Activated CD4-positive, alpha-beta T cell treated with anti-CD3 and anti-CD28 coated beads, Interleukin-2, Interleukin-6, amounts not matched to agents 100 ng/mL and 50 ng/mL, durations not matched to agents 16 hours and 8 hours (primary cell): ENCODE data around the gene NDUFAF3.

Source experiments
- DNase-seq: peaks from one replicate; pipeline ENCODE4 v3.0.0-alpha.2; 2020

Gene NDUFAF3

GRCh38 chr3:49020330-49021212, 1.4 kb upstream of the NDUFAF3 start:
- DNase-seq = peak; percentile 63

- DNase-seq = peak; percentile 100
These were observed 608 bp upstream of the NDUFAF3 start for GRCh38 chr3:49021213-49021812.

- DNase-seq = peak; percentile 44
These were observed 809 bp downstream of the NDUFAF3 start for GRCh38 chr3:49022688-49023171.

DNA sequence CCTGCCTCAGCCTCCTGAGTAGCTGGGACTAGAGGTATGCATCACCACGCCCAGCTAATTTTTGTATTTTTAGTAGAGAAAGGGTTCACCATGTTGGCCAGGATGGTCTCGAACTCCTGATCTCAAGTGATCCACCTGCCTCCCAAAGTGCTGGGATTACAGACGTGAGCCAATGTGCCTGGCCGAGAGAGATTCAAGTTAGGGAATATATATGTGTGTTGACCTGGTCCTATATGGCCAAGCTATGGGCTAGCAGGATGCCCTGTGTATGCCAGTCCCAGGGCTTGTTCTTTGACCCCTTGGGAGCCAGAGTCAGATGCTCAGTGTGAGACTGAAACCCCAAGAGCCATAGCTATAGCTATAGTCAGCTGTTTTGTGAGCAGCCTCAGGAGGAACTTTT, 1.9 kb downstream of the NDUFAF3 start:
- DNase-seq = no peak

DNA sequence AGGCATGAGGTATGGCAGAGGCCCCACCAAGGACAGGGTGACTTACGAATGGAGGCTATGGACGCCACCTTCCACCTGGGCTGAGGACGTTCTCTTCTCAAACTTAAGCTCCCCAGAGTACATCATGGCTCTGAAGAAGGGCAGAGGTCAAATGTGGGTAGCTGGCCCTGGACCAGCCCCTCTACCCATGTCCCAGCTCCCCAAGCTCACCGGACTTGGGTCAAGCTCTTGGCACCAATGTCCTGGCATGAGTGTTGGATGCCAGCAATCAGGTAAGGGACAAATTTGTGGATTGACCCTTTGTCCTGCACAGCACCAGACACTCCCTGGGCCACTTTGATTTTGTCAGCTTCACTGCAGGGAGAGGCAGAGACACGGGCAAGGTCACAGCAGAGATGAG, 2.5 kb downstream of the NDUFAF3 start:
- no peak for DNase-seq

DNA sequence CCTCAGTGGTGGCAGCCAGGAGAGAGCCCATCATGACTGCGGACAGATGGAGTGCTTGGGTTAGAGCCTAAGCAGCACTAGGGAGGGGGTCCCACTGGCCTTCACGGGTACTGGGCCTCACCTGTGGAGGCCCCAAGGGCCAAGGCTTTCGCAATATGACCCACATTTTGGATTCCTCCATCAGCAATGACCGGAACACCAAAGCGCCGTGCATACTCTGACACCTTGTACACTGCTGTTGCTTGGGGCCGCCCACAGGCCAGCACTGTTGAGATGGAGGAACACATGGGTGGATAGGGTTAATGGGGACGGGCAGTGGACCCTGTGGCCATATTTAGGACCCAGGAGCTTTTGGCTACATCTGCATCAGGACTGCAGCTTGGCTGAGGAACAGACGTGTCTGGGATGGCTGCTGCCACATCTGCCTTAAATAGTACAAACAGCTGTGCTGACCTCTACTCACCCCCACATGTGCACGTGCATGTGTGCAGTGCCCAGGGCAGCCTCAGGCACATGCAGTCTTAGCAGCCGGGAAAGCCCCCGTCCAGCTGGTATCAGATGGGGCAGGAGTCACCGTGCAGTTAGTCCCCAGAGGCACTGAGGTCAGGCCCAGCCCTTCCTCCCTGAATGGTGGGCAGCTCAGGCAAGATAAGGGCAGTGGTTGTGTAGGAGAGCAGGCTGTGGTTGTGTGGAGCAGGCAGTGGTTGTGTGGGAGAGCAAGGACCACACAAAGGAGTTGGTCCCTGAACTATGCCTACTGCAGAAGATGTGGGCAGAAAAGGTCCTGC, 3.3 kb downstream of the NDUFAF3 start:
- DNase-seq = no peak

DNA sequence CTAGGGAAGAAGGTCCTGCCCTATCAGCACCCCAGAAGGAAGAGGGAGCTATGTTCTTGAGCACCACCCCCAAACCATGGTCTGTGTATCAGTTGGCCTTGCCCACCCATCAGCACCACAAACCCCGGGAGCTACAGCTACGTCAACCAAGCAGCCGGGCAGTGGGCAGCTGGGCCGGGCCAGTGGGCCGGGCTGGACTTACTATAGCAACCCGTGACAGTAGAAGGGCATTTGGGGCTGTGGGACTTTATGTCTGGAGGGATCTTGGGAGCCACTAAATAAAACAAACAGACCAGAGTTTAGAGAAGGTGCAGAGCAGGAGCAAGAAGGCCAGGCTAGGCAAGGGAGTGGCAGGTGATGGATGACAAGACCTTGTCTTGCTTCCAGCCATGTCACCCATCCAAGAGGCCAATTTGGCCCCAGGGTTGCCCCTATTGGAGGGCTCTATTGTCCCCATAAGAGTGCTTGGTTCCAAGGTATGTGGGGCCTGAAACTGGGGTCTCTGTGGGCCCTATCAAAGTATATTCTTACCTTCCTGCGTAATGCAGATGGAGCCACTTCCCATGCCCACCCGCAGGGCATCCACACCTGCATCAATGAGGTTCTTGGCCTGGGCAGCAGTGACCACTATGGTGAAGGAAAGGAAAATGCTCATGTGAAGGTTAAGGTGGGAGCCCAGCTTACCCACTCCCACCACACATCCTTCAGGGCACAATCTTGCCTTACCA, 4.0 kb downstream of the NDUFAF3 start:
- DNase-seq = no peak

GRCh38 chr3:49026536-49026935, 4.6 kb downstream of the NDUFAF3 start:
- DNase-seq = no peak

DNA sequence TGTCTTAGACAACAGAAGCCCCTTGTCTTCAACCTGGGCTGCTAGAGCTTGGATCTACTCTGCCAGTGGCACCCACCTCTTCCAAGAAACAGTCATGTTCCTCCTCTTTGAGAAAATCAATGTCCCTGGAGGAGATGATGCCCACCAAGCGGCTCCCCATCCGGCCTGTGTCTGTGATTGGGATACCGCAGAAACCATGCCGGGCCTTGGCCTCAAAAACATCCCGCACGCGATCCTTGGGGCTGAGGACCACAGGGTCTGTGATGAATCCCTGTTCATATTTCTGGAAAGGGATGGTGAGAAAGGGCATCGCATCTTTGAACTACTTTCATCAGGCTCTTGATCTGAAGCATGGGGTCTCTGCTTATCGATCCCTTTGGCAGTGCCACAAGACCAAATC, 5.7 kb downstream of the NDUFAF3 start:
- no peak for DNase-seq

- DNase-seq = no peak
These were observed 6.4 kb downstream of the NDUFAF3 start for GRCh38 chr3:49028298-49028672.

DNA sequence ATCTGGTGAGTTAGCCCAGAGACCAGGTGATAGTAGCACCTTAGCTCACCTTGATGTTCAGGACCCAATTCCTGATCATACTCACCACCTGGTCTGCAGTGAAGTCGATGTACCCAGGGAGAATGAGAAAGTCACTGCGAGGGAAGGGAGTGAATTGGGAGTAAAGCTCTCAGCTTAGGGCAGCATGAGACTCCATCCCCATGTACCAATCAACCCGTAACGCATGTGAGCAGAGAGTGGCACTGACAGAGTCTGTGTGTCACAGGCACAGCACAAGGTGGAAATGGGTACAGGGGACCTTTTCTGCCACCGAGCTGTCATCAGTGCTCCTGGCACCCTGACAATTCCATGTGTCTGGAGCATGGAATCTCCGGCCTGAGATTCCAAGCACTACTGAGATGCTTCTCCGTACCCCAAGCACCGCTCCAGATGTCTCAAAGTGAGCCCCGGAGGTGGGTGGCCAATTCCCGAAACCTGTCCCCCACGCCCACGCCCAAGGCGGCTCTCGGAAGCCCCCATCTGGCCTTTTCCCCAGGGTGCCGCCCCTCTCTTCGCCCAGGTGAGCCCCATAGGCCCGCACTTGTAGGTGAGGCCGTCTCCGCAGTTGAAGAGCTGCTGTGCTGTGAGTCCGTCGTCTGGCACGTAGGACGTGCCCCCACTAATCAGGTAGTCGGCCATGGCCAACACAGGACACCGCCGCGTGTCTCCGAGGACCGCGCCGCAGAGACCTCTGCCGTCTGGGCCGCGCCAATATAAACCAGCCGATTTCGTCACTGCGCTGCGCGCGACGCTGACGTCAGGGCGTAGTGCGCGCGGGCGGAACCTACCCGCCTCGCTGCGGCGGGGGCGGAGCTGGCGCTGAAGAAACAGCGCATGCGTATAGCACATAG, 7.0 kb downstream of the NDUFAF3 start, which contains the start of gene IMPDH2:
Gene IMPDH2 (minus strand): TSS at position 726 of the 890 bp plus-strand sequence. CDS start 48 bp downstream, at position 678.
- peak; percentile 96 for DNase-seq

DNA sequence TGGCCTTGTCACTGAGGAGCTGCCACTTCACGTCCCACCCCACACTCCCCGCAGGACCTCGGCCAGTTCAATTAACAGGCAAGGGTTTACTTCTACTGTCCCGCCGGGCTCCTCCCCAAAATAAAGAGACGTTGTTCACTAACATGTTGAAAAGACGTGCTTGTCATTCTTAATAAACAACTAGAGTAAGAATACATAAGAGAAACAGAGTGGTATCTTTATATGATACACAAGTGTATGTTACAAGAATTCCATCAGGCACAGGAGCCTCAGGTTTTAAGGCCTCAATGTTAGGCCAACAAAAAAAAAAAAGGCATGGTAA, 7.6 kb downstream of the NDUFAF3 start:
- no peak for DNase-seq

- DNase-seq = no peak
These were observed 8.4 kb downstream of the NDUFAF3 start for GRCh38 chr3:49030321-49030720.

- DNase-seq = no peak
These were observed 10.9 kb downstream of the NDUFAF3 start for GRCh38 chr3:49032646-49033304.

DNA sequence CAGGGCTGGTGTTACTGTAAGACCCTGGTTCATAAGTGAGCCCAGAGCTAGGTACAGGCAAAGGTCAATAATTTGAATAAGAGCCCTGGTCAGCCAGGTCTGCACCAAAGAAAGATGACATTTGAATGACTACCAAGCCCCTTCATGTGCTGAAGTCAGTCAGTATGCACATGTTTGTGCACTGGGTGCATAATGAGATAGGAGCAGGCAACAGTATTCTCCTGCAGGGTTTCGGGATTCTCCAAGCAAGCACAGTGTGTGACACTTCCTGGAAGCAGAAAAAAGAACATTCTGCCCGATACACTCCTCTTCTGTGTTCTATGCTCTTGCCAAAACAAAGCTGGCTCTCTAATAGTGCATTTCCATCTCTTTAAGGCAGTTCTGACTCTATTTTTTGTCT, 12.7 kb downstream of the NDUFAF3 start:
- no peak for DNase-seq

GRCh38 chr3:49035281-49035680, 13.4 kb downstream of the NDUFAF3 start:
- no peak for DNase-seq

GRCh38 chr3:49053543-49053942, 31.6 kb downstream of the NDUFAF3 start:
- no peak for DNase-seq

DNA sequence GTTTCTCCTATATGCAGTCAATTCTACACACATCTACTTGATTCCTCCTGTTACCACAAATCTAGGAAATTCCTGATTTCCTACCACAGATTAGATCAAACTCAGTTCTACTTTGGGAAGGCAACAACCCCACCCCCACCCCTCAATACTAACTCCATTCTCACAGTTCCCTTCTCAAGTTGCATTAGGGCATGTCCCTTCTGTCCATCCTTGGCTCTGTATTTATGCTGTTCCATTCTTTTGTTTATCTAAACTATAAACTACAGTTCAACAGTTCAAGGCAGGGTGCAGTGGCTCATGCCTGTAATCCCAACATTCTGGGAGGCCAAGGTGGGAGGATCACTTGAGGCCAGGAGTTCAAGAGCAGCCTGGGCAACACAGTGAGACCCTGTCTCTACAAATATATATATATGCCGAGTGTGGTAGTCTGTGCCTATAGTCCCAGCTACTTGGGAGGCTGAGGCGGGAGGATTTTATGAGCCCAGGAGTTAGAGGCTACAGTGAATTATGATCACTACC, 32.5 kb downstream of the NDUFAF3 start:
- DNase-seq = no peak

DNA sequence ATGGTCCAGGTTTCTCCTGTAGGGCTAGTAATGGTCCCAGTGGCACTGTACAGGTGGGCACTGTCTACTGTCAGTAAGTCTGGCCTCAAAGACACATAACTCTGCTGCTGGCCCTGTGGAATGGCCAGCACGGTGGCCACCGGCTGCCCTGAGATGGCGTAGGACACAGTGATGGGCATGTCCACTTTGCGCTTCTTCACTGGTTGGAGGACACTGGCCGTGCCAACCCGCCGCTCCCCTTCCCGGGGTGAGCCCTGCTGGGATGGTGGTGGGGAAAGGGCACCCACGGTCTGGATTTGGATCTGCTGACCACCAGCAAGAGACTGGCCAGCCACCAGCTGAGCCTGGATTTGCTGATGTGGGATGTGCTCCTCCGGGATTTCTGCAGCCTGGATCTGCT, 35.3 kb downstream of the NDUFAF3 start:
- DNase-seq = no peak

DNA sequence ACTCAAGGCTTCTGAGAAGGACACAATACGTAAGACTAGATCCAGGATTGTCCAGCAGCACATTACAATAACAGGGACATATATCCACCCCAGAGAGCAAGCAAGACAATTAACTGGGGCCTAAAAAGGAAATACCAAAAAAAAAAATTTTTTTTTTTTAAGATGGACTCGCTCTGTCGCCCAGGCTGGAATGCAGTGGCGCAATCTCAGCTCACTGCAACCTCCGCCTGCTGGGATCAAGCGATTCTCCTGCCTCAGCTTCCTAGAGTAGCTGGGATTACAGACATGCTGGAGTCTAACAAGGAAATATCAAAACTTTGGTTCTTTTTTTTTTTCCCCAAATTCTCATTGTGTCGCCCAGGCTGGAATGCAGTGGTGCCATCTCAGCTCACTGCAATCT, 36.1 kb downstream of the NDUFAF3 start:
- no peak for DNase-seq
